Esophagus squamous epithelium (tissue), 5 donors: Measurements from ENCODE around the gene UNC119B. TPM values are rescaled to one million over a fixed set of nuclear protein-coding genes. Genes with fewer than 3 reads are reported as not detected.
"Not testable (repeated sequence)": the region's sequence is repeated elsewhere in the genome, so short reads cannot be mapped to it uniquely, and the experiment has no call there.

Source experiments
- DNase-seq: peaks from one replicate; lab custom pipeline; 2025; lab: John Stamatoyannopoulos, UW
- H3K27ac ChIP-seq, 4 donors: fragments of 200-600 bp; sonication (generic); one replicate each; pipeline ENCODE4 v1.5.1; 2016 to 2019; ENCODE audit warnings: mild to moderate bottlenecking in 1 of 4
- H3K27me3 ChIP-seq, 4 donors: fragments of 200-600 bp; sonication (generic); 1 replicate in 3 of 4; 2 replicates in 1 of 4; pipeline versions ENCODE4 v1.5.1 to v1.6.0; 2017 to 2021; ENCODE audit warnings: antibody characterized with exemption in 1 of 4
- H3K36me3 ChIP-seq, 3 donors: fragments of 200-600 bp; sonication (generic); one replicate each; pipeline ENCODE4 v1.5.1; 2016 to 2019
- H3K4me1 ChIP-seq, 3 donors: fragments of 200-600 bp; sonication (generic); one replicate each; pipeline ENCODE4 v1.5.1; 2017 to 2019
- H3K4me3 ChIP-seq, 4 donors: fragments of 200-600 bp; sonication (generic); 1 replicate in 3 of 4; 2 replicates in 1 of 4; pipeline ENCODE4 v1.5.1; 2016 to 2019; ENCODE audit warnings: mild to moderate bottlenecking in 2 of 4, moderate library complexity in 1 of 4
- H3K9me3 ChIP-seq, 3 donors: fragments of 200-600 bp; sonication (generic); one replicate each; pipeline ENCODE4 v1.5.1; 2016 to 2019
- CTCF ChIP-seq, 6 experiments: fragments of 450-650 bp in 4 of 6; fragments of 200-600 bp in 2 of 6; sonication (generic) in 2 of 6; IDR thresholded peaks; one replicate each; pipeline ENCODE4 v1.5.1; 2016 to 2019; ENCODE audit warnings: antibody characterized with exemption in 6 of 6, mild to moderate bottlenecking in 4 of 6, moderate library complexity in 4 of 6
- POLR2A ChIP-seq, 4 donors: fragments of 450-650 bp; IDR thresholded peaks; one replicate each; pipeline ENCODE4 v1.6.1; 2017; ENCODE audit warnings: antibody characterized with exemption in 4 of 4, mild to moderate bottlenecking in 4 of 4, moderate library complexity in 3 of 4
- WGBS, 2 donors: methylation state at CpG; one replicate each; pipeline ENCODE4 v1.1.5; 2018; 5-methylcytosine and 5-hydroxymethylcytosine counted together
- intact Hi-C: fragments of 100-400 bp; cut with DNase I; formaldehyde crosslinking; loops from one replicate; pipeline ENCODE4 v1.15.0; 2022
- total RNA-seq, 4 donors: library from RNA; depleted of rRNA; stranded (reverse); fragments of >200 nt; gene quantifications; one replicate each; pipeline ENCODE4 v1.1.0, GENCODE V29; 2016
- donor health status: DM: yes; HTN: yes; CAD: no.

UNC119B gene
- total RNA-seq, 4 donors from 2014 or later: 6.4 to 23.3 (median 12.4) TPM

GRCh38 chr12:120725659-120726509 is 15.6 kb downstream of the UNC119B start, which contains the start of gene ACADS:
ACADS (plus strand) TSS chr12:120725826; CDS start chr12:120725886, 60 bp downstream.
- H3K36me3 ChIP-seq: peaks cover 0 to 71% (median 7%) of the 10 kb centered on the region in 3 donors
- H3K4me1 ChIP-seq: peaks cover 4 to 26% (median 10%) of the 10 kb centered on the region in 3 donors
- no peaks in the 10 kb centered on the region for H3K27me3 ChIP-seq
- intact Hi-C loops: no loop called here
- peak; percentile 30 for DNase-seq
- H3K4me3 ChIP-seq: peak within 1 kb of the TSS; percentile 46 to 75 (median 63)
- WGBS, 2 donors: 2 to 8% methylated on average over 15 to 29 of the region's 66 CpGs
- TF ChIP-seq POLR2A (IDR thresholded peaks at IDR 0.05): peak in 2 of 4 donors; percentile 54 to 60
- TF ChIP-seq CTCF (IDR thresholded peaks at IDR 0.05): peak in 1 of 6 experiments; percentile 9
- H3K9me3 ChIP-seq: no peaks in the 10 kb centered on the region
- H3K27ac ChIP-seq: peak within 1 kb of the TSS; percentile 71 to 87 (median 72)

GRCh38 chr12:120726510-120726793 is 16.2 kb downstream of the UNC119B start:
- WGBS, 2 donors: 78 to 93% methylated on average over 9 of the region's 9 CpGs
- no peak for TF ChIP-seq POLR2A (IDR thresholded peaks at IDR 0.05)
- no peak for TF ChIP-seq CTCF (IDR thresholded peaks at IDR 0.05)
- Histone ChIP-seq H3K36me3 (peaks cover 0 to 71% (median 7%) of the 10 kb centered on the region in 3 donors), H3K9me3 (no peaks in the 10 kb centered on the region), H3K27me3 (no peaks in the 10 kb centered on the region), H3K27ac (peak overlapping the region in 3 of 4 donors; percentile 71 to 87 (median 71)), H3K4me1 (peaks cover 4 to 23% (median 10%) of the 10 kb centered on the region in 3 donors), H3K4me3 (peak overlapping the region in 3 of 4 donors; percentile 53 to 75 (median 73))
- no peak for DNase-seq
- intact Hi-C loops: no loop called here

GRCh38 chr12:120726961-120727360 is 16.7 kb downstream of the UNC119B start:
- TF ChIP-seq POLR2A (IDR thresholded peaks at IDR 0.05) (no peak), CTCF (IDR thresholded peaks at IDR 0.05) (no peak)
- Histone ChIP-seq H3K9me3 (no peaks in the 10 kb centered on the region), H3K27me3 (no peaks in the 10 kb centered on the region), H3K4me1 (peaks cover 4 to 23% (median 10%) of the 10 kb centered on the region in 3 donors), H3K4me3 (no peak overlapping the region), H3K27ac (no peak overlapping the region), H3K36me3 (peaks cover 0 to 66% (median 7%) of the 10 kb centered on the region in 3 donors)
- no peak for DNase-seq
- 93 to 100% methylated on average over 1 to 3 of the region's 9 CpGs for WGBS, 2 donors
- intact Hi-C loops: no loop called here

- H3K4me1 ChIP-seq, H3K27ac ChIP-seq, H3K4me3 ChIP-seq, H3K27me3 ChIP-seq, DNase-seq, H3K9me3 ChIP-seq, intact Hi-C loops: not testable (repeated sequence)
- no CpG with 5 or more reads among the region's 35 CpGs for WGBS, 2 donors
- peaks cover 0 to 49% (median 7%) of the 10 kb centered on the region in 3 donors for H3K36me3 ChIP-seq
These were observed 21.9 kb downstream of the UNC119B start for GRCh38 chr12:120732198-120732597.

GRCh38 chr12:120733574-120733973 is 23.3 kb downstream of the UNC119B start:
- peaks cover 0 to 43% (median 7%) of the 10 kb centered on the region in 3 donors for H3K36me3 ChIP-seq
- TF ChIP-seq CTCF (IDR thresholded peaks at IDR 0.05): no peak
- no peak for TF ChIP-seq POLR2A (IDR thresholded peaks at IDR 0.05)
- WGBS, 2 donors: 77 to 87% methylated on average over 2 to 3 of the region's 3 CpGs
- H3K4me3 ChIP-seq: no peak overlapping the region
- intact Hi-C loops: no loop called here
- H3K27ac ChIP-seq: no peak overlapping the region
- H3K4me1 ChIP-seq: no peaks in the 10 kb centered on the region
- H3K9me3 ChIP-seq: no peaks in the 10 kb centered on the region
- no peak for DNase-seq
- no peaks in the 10 kb centered on the region for H3K27me3 ChIP-seq
